SJSA1 (cell line): Measurements from ENCODE around the gene B9D1. TPM values are rescaled to one million over a fixed set of nuclear protein-coding genes. Genes with fewer than 3 reads are reported as not detected.
A peak's percentile ranks its signal among the peaks of the same experiment; 100 is the strongest.

ENCODE experiments used
- DNase-seq, 2 experiments: peaks; one replicate each; pipeline ENCODE4 v3.0.0-alpha.2; 2015 to 2020; ENCODE audit warnings: low spot score in 2 of 2, low read depth in 1 of 2
- H3K27ac ChIP-seq: fragments of 250-450 bp; sonication (Bioruptor Pico); 2 replicates; pipeline ENCODE4 v1.5.1; 2020; ENCODE audit warnings: mild to moderate bottlenecking, moderate library complexity
- H3K27me3 ChIP-seq: fragments of 250-450 bp; sonication (Bioruptor Pico); replicated peaks from 2 replicates; pipeline ENCODE4 v1.5.1; 2020; ENCODE audit warnings: mild to moderate bottlenecking, moderate library complexity
- H3K36me3 ChIP-seq: fragments of 250-450 bp; sonication (Bioruptor Pico); 2 replicates; pipeline ENCODE4 v1.5.1; 2020; ENCODE audit warnings: mild to moderate bottlenecking
- H3K4me1 ChIP-seq: fragments of 250-450 bp; sonication (Bioruptor Pico); replicated peaks from 2 replicates; pipeline ENCODE4 v1.6.1; 2021; ENCODE audit warnings: mild to moderate bottlenecking
- H3K4me3 ChIP-seq: fragments of 250-450 bp; sonication (Bioruptor Pico); 2 replicates; pipeline ENCODE4 v1.5.1; 2020; ENCODE audit warnings: mild to moderate bottlenecking
- H3K9me3 ChIP-seq: fragments of 250-450 bp; sonication (Bioruptor Pico); replicated peaks from 2 replicates; pipeline ENCODE4 v1.5.1; 2020; ENCODE audit warnings: mild to moderate bottlenecking
- total RNA-seq: library from RNA; depleted of rRNA; stranded (reverse); fragments of >200 nt; shearing (Covaris generic); gene quantifications from 2 replicates; pipeline ENCODE4 v1.2.3, GENCODE V29; 2014

Gene B9D1
- total RNA-seq, 1 experiment from 2014 or later: 28.0 TPM

- Histone ChIP-seq H3K27ac (no peak overlapping the region), H3K9me3 (no peaks in the 10 kb centered on the region), H3K4me1 (peaks cover 2% of the 10 kb centered on the region), H3K4me3 (no peak overlapping the region), H3K27me3 (no peaks in the 10 kb centered on the region), H3K36me3 (peaks cover 5% of the 10 kb centered on the region)
- no peak for DNase-seq
These were observed 11.6 kb upstream of the B9D1 start for GRCh38 chr17:19374136-19374535.

GRCh38 chr17:19372866-19373504 lies 10.5 kb upstream of the B9D1 start:
- no peaks in the 10 kb centered on the region for H3K9me3 ChIP-seq
- DNase-seq: peak in 1 of 2 experiments; percentile 48
- H3K27ac ChIP-seq: no peak overlapping the region
- H3K4me1 ChIP-seq: no peaks in the 10 kb centered on the region
- no peaks in the 10 kb centered on the region for H3K36me3 ChIP-seq
- no peaks in the 10 kb centered on the region for H3K27me3 ChIP-seq
- no peak overlapping the region for H3K4me3 ChIP-seq

- no peak overlapping the region for H3K4me3 ChIP-seq
- no peak overlapping the region for H3K27ac ChIP-seq
- no peaks in the 10 kb centered on the region for H3K36me3 ChIP-seq
- no peaks in the 10 kb centered on the region for H3K9me3 ChIP-seq
- no peaks in the 10 kb centered on the region for H3K27me3 ChIP-seq
- no peaks in the 10 kb centered on the region for H3K4me1 ChIP-seq
- no peak for DNase-seq
These were observed 9.9 kb upstream of the B9D1 start for GRCh38 chr17:19372439-19372838.

- Histone ChIP-seq H3K4me1 (no peaks in the 10 kb centered on the region), H3K36me3 (no peaks in the 10 kb centered on the region), H3K9me3 (no peaks in the 10 kb centered on the region), H3K27me3 (no peaks in the 10 kb centered on the region), H3K4me3 (no peak overlapping the region), H3K27ac (no peak overlapping the region)
- DNase-seq: no peak
These were observed 9.5 kb upstream of the B9D1 start for GRCh38 chr17:19372011-19372370.

- no peaks in the 10 kb centered on the region for H3K9me3 ChIP-seq
- H3K36me3 ChIP-seq: no peaks in the 10 kb centered on the region
- no peak for DNase-seq
These were observed 8.9 kb upstream of the B9D1 start for GRCh38 chr17:19371259-19372010.

GRCh38 chr17:19370493-19370960 lies 8.0 kb upstream of the B9D1 start:
- H3K4me3 ChIP-seq: no peak overlapping the region
- no peaks in the 10 kb centered on the region for H3K27me3 ChIP-seq
- H3K36me3 ChIP-seq: no peaks in the 10 kb centered on the region
- DNase-seq: peak in 1 of 2 experiments; percentile 35
- H3K27ac ChIP-seq: no peak overlapping the region
- H3K9me3 ChIP-seq: no peaks in the 10 kb centered on the region
- H3K4me1 ChIP-seq: no peaks in the 10 kb centered on the region

More at GRCh38 chr17:19371259-19372010, 8.9 kb upstream of the B9D1 start:
- Histone ChIP-seq H3K27me3 (no peaks in the 10 kb centered on the region), H3K4me1 (no peaks in the 10 kb centered on the region), H3K27ac (no peak overlapping the region), H3K4me3 (no peak overlapping the region)

GRCh38 chr17:19369846-19370492 lies 7.4 kb upstream of the B9D1 start:
- H3K36me3 ChIP-seq: no peaks in the 10 kb centered on the region
- H3K4me3 ChIP-seq: no peak overlapping the region
- no peak for DNase-seq
- no peaks in the 10 kb centered on the region for H3K4me1 ChIP-seq
- H3K27me3 ChIP-seq: no peaks in the 10 kb centered on the region
- no peak overlapping the region for H3K27ac ChIP-seq
- no peaks in the 10 kb centered on the region for H3K9me3 ChIP-seq

- H3K27ac ChIP-seq: no peak overlapping the region
- no peak overlapping the region for H3K4me3 ChIP-seq
- no peaks in the 10 kb centered on the region for H3K27me3 ChIP-seq
- no peak for DNase-seq
- H3K4me1 ChIP-seq: no peaks in the 10 kb centered on the region
- no peaks in the 10 kb centered on the region for H3K36me3 ChIP-seq
- H3K9me3 ChIP-seq: no peaks in the 10 kb centered on the region
These were observed 6.7 kb upstream of the B9D1 start for GRCh38 chr17:19369107-19369778.

GRCh38 chr17:19368229-19368628 lies 5.7 kb upstream of the B9D1 start:
- H3K36me3 ChIP-seq: no peaks in the 10 kb centered on the region
- 0 out of 2 replicates have a peak, but pooled peaks cover under 1% of the 10 kb centered on the region for H3K4me1 ChIP-seq
- H3K27me3 ChIP-seq: no peaks in the 10 kb centered on the region
- no peak overlapping the region for H3K4me3 ChIP-seq
- no peak overlapping the region for H3K27ac ChIP-seq
- no peak for DNase-seq
- H3K9me3 ChIP-seq: no peaks in the 10 kb centered on the region

GRCh38 chr17:19366637-19366972 lies 4.1 kb upstream of the B9D1 start:
- H3K4me1 ChIP-seq: peaks cover 9% of the 10 kb centered on the region
- H3K27ac ChIP-seq: no peak overlapping the region
- no peak for DNase-seq
- H3K36me3 ChIP-seq: no peaks in the 10 kb centered on the region
- no peaks in the 10 kb centered on the region for H3K27me3 ChIP-seq
- H3K4me3 ChIP-seq: no peak overlapping the region
- no peaks in the 10 kb centered on the region for H3K9me3 ChIP-seq

- no peak for DNase-seq
- Histone ChIP-seq H3K27ac (no peak overlapping the region), H3K4me1 (peaks cover 13% of the 10 kb centered on the region), H3K9me3 (no peaks in the 10 kb centered on the region), H3K27me3 (no peaks in the 10 kb centered on the region), H3K36me3 (no peaks in the 10 kb centered on the region), H3K4me3 (no peak overlapping the region)
These were observed 3.5 kb upstream of the B9D1 start for GRCh38 chr17:19365833-19366636.

- no peak for DNase-seq
- Histone ChIP-seq H3K27me3 (no peaks in the 10 kb centered on the region), H3K4me3 (no peak overlapping the region), H3K4me1 (peaks cover 13% of the 10 kb centered on the region), H3K36me3 (no peaks in the 10 kb centered on the region), H3K9me3 (no peaks in the 10 kb centered on the region), H3K27ac (no peak overlapping the region)
These were observed 2.9 kb upstream of the B9D1 start for GRCh38 chr17:19365499-19365817.

- H3K4me1 ChIP-seq: peaks cover 13% of the 10 kb centered on the region
- H3K27me3 ChIP-seq: no peaks in the 10 kb centered on the region
- H3K36me3 ChIP-seq: no peaks in the 10 kb centered on the region
- no peak overlapping the region for H3K4me3 ChIP-seq
- no peak for DNase-seq
- H3K9me3 ChIP-seq: no peaks in the 10 kb centered on the region
- H3K27ac ChIP-seq: no peak overlapping the region
These were observed 2.4 kb upstream of the B9D1 start for GRCh38 chr17:19364699-19365498.
